ENCODE measurements around the gene IFT52.

IFT52 gene

GRCh38 chr20:43690943-43691598 lies 100.3 kb downstream of the IFT52 start:
- no peak for DNase-seq (ENCODE audit: low read depth)

DNA sequence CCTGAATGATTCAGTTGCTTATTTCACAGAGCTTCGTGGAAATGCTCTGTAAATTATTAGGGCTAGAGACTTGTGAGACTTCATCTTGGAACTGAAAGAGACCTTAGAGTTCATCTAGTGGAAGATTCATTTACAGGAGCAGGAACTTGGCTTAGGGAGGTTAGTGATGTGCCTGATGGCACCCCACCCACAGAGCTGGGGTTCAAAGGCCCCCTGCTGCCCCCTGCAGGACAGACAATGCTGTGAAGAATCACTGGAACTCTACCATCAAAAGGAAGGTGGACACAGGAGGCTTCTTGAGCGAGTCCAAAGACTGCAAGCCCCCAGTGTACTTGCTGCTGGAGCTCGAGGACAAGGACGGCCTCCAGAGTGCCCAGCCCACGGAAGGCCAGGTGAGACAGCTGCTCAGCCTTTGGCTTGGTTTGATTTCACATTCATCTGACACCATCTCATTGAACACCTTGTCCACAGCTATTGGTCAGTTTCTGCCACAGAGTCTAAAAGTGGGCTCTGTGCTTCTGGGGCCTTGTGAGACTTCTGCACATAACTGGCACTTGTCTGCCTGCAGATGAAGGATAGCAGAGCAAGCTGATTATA lies 101.3 kb downstream of the IFT52 start:
- peak; percentile 38 for DNase-seq (ENCODE audit: low read depth)

DNA sequence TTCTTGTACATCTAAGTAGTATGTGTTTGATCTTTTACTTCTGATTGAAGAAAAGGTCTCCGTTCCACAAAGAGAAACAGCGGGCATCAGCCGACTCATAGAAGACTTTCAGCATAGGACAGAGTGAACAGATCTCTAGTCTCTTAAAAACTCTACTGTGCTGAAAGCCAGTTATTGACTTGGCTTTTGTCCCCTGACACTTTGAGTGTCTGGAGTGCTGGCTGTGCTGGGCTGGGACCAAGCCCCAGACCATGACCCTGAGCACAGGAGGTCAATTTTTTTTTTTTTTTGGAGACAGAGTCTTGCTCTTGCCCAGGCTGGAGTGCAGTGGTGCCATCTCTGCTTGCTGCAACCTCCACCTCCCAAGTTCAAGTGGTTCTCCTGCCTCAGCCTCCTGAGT lies 104.0 kb downstream of the IFT52 start:
- DNase-seq (ENCODE audit: low read depth) = no peak

DNA sequence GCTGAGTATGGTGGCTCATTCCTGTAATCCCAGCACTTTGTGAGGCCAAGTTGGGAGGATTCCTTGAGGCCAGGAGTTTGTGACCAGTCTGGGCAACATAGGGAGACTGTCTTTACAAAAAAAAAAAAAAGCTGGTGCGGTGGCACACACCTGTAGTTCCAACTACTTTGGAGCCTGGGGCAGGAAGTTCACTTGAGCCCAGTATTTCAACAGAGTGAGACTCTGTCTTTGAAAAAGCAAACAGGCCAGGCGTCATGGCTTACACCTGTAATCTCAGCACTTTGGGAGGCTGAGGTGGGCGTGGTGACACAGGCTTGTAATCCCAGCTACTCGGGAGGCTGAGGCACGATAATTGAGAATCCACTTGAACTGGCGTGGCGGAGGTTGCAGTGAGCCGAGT lies 104.8 kb downstream of the IFT52 start:
- no peak for DNase-seq (ENCODE audit: low read depth)

Measured in iris pigment epithelial cell (primary cell).